K562 (cell line): Measurements from ENCODE around the gene CUTC. TPM values are rescaled to one million over a fixed set of nuclear protein-coding genes. Genes with fewer than 3 reads are reported as not detected.

ENCODE experiments used
- BRD9 ChIP-seq: fragments of 450-650 bp; IDR thresholded peaks from 2 replicates; pipeline ENCODE4 v1.6.1; 2018; ENCODE audit warnings: low read depth; ENCODE audit not compliant: partially characterized antibody
- CREB1 ChIP-seq, 2 experiments: sonication (generic) in 1 of 2; formaldehyde crosslinking in 1 of 2; IDR thresholded peaks; 2 replicates each; pipeline versions ENCODE4 v1.6.1 to v1.8.0; 2012 to 2022; ENCODE audit warnings: inconsistent platforms in 1 of 2, mild to moderate bottlenecking in 1 of 2, missing genetic modification reagents in 1 of 2, moderate library complexity in 1 of 2
- EP300 ChIP-seq: IDR thresholded peaks from 2 replicates; pipeline ENCODE4 v1.6.1; 2012; ENCODE audit warnings: low read length, improper control_type of control experiment
- FOSL1 ChIP-seq: fragments of 200-800 bp; sonication (Bioruptor generic); conservative IDR thresholded peaks from 2 replicates; pipeline ENCODE4 v1.6.1; 2016; ENCODE audit warnings: missing genetic modification characterization, missing compliant biosample characterization
- GABPA ChIP-seq: fragments of 200-800 bp; sonication (Bioruptor generic); conservative IDR thresholded peaks from 2 replicates; pipeline ENCODE4 v1.6.1; 2016; ENCODE audit warnings: low read depth, missing genetic modification characterization, missing compliant biosample characterization
- HDAC8 ChIP-seq: fragments of 450-650 bp; IDR thresholded peaks from 2 replicates; pipeline ENCODE4 v1.6.1; 2016; ENCODE audit warnings: mild to moderate bottlenecking, missing genetic modification characterization, moderate library complexity, missing compliant biosample characterization
- IRF1 ChIP-seq: sonication (generic); formaldehyde crosslinking; IDR thresholded peaks from 2 replicates; pipeline ENCODE4 v1.8.0; 2022; ENCODE audit warnings: missing genetic modification reagents, mild to moderate bottlenecking, borderline replicate concordance
- KLF10 ChIP-seq: fragments of 250-450 bp; sonication (Bioruptor Pico); IDR thresholded peaks from 2 replicates; pipeline ENCODE4 v1.6.1; 2021; ENCODE audit warnings: matching md5 sums
- MAFF ChIP-seq: IDR thresholded peaks from 2 replicates; pipeline ENCODE4 v1.6.1; 2012; ENCODE audit warnings: low read length, improper control_type of control experiment
- NFE2 ChIP-seq: IDR thresholded peaks from 2 replicates; pipeline ENCODE4 v1.6.1; 2014; ENCODE audit warnings: antibody characterized with exemption, low read depth
- NR0B1 ChIP-seq: fragments of 450-650 bp; IDR thresholded peaks from one replicate; pipeline ENCODE4 v1.6.1; 2018; ENCODE audit warnings: mild to moderate bottlenecking, moderate library complexity; ENCODE audit not compliant: partially characterized antibody
- PBX2 ChIP-seq, 2 experiments: IDR thresholded peaks in 1 of 2; conservative IDR thresholded peaks in 1 of 2; 2 replicates each; pipeline ENCODE4 v1.6.1; 2016; ENCODE audit warnings: low read depth in 2 of 2, mild to moderate bottlenecking in 1 of 2, missing compliant biosample characterization in 1 of 2, missing genetic modification characterization in 1 of 2, moderate library complexity in 1 of 2
- PHB ChIP-seq: fragments of 250-450 bp; sonication (Bioruptor Pico); IDR thresholded peaks from 2 replicates; pipeline ENCODE4 v1.5.0; 2021
- RBM34 ChIP-seq: fragments of 200-400 bp; formaldehyde crosslinking; IDR thresholded peaks from 2 replicates; pipeline ENCODE4 v1.6.1; 2018; ENCODE audit warnings: low read length, borderline replicate concordance; ENCODE audit not compliant: insufficient read depth
- SMARCC2 ChIP-seq: fragments of 450-650 bp; IDR thresholded peaks from 2 replicates; pipeline ENCODE4 v1.6.1; 2017; ENCODE audit warnings: antibody characterized with exemption, moderate library complexity, mild to moderate bottlenecking, low read depth
- TEAD2 ChIP-seq: fragments of 450-650 bp; IDR thresholded peaks from 2 replicates; pipeline ENCODE4 v1.6.1; 2016; ENCODE audit warnings: missing genetic modification characterization, control low read depth, missing compliant biosample characterization
- TGIF2 ChIP-seq: sonication (generic); formaldehyde crosslinking; IDR thresholded peaks from 2 replicates; pipeline ENCODE4 v1.8.1; 2022; ENCODE audit warnings: mild to moderate bottlenecking, missing genetic modification reagents, moderate library complexity
- VEZF1 ChIP-seq: fragments of 200-800 bp; sonication (Bioruptor generic); IDR thresholded peaks from 2 replicates; pipeline ENCODE4 v1.6.1; 2017; ENCODE audit warnings: missing genetic modification characterization, missing compliant biosample characterization
- ZFX ChIP-seq: sonication (generic); formaldehyde crosslinking; IDR thresholded peaks from 2 replicates; pipeline ENCODE4 v1.8.0; 2022; ENCODE audit warnings: mild to moderate bottlenecking, missing genetic modification reagents, moderate library complexity
- ZNF143 ChIP-seq: sonication (generic); formaldehyde crosslinking; IDR thresholded peaks from 2 replicates; pipeline ENCODE4 v1.9.0; 2022; ENCODE audit warnings: mild to moderate bottlenecking, missing genetic modification reagents
- ZNF75A ChIP-seq: fragments of 450-650 bp; formaldehyde crosslinking; IDR thresholded peaks from 2 replicates; pipeline ENCODE4 v1.4.0; 2020; ENCODE audit warnings: mild to moderate bottlenecking
- polyA plus RNA-seq, 8 experiments: library from polyadenylated mRNA; depleted of rRNA in 4 of 8; stranded (reverse) in 5 of 8; unstranded in 3 of 8; fragments of >200 nt; fragmentation: Nextera tagmentation in 2 of 8; fragmentation: Illumina TruSeq in 1 of 8; extraction: Ambion mirVana in 2 of 8; extraction: Trizol in 1 of 8; gene quantifications; 2 replicates each; pipeline versions ENCODE4 v1.2.1 to v1.2.3, GENCODE V29; 2011 to 2014; ENCODE audit warnings: inconsistent platforms in 1 of 8, missing spikeins in 1 of 8
- total RNA-seq, 7 experiments: library from RNA; depleted of rRNA in 6 of 7; stranded (reverse); fragments of >200 nt in 6 of 7; fragmentation: Illumina TruSeq in 2 of 7; extraction: Trizol in 2 of 7; gene quantifications; 2 replicates each; pipeline versions ENCODE4 v1.2.1 to v1.2.3, GENCODE V29; 2011 to 2021; ENCODE audit warnings: low replicate concordance in 1 of 7

CUTC gene
- total and polyA plus RNA-seq, 9 of the 15 experiments (the other 6 are each of a cell fraction or from before 2014, with no cell fraction given), result 18.6 to 69.3 (median 32.3) TPM

- TF ChIP-seq PBX2 (CRISPR knock-in tag; IDR thresholded peaks at IDR 0.05; ENCODE audit: low read depth) (no peak), PBX2 (tag; conservative IDR thresholded peaks at IDR 0.05; ENCODE audit: low read depth) (peak; percentile 29; the same call in 1 of the 2 replicates), CREB1 (IDR thresholded peaks at IDR 0.05) (no peak), CREB1 (CRISPR knock-in tag; IDR thresholded peaks at IDR 0.05) (no peak), PHB (CRISPR knock-in tag) (no peak), NFE2 (peak; percentile 94), NR0B1 (no peak), SMARCC2 (peak; percentile 24; the same call in 1 of the 2 replicates), RBM34 (no peak), TGIF2 (no peak), KLF10 (CRISPR knock-in tag) (no peak), MAFF (peak; percentile 88), TEAD2 (tag) (no peak), FOSL1 (tag) (0 out of 2 replicates have a peak, but pooled peaks have one; percentile 16), ZNF75A (CRISPR knock-in tag) (no peak), VEZF1 (CRISPR knock-in tag) (peak; percentile 35; the same call in 1 of the 2 replicates), EP300 (peak; percentile 77), GABPA (no peak), ZFX (CRISPR knock-in tag) (peak; percentile 34), HDAC8 (no peak), ZNF143 (CRISPR knock-in tag) (no peak), BRD9 (peak; percentile 31), IRF1 (CRISPR knock-in tag) (no peak)
Observed at GRCh38 chr10:99708428-99709012, 23.5 kb upstream of the CUTC start (continued).
